Endothelial cell of umbilical vein (primary cell): ENCODE data around the gene MED13.

Source experiments
- CTCF ChIP-seq, 2 donors: IDR thresholded peaks; 1 replicate in 1 of 2; 2 replicates in 1 of 2; pipeline ENCODE4 v1.5.1; 2011; ENCODE audit warnings: low read length in 2 of 2, mild to moderate bottlenecking in 2 of 2, moderate library complexity in 2 of 2, control low read depth in 1 of 2, inconsistent platforms in 1 of 2, low read depth in 1 of 2; ENCODE audit not compliant: insufficient read depth in 1 of 2; ENCODE audit errors: extremely low read depth in 1 of 2
- EZH2 ChIP-seq: IDR thresholded peaks from 2 replicates; pipeline ENCODE4 v1.6.1; 2012; ENCODE audit warnings: borderline replicate concordance, low read depth, mild to moderate bottlenecking, moderate library complexity, low read length, inconsistent platforms; ENCODE audit not compliant: severe bottlenecking
- FOS ChIP-seq: IDR thresholded peaks from 2 replicates; pipeline ENCODE4 v1.6.1; 2011; ENCODE audit warnings: mild to moderate bottlenecking, low read length, moderate library complexity, borderline replicate concordance; ENCODE audit not compliant: insufficient read depth
- GATA2 ChIP-seq: IDR thresholded peaks from 2 replicates; pipeline ENCODE4 v1.7.0; 2011; ENCODE audit warnings: low read depth, mild to moderate bottlenecking, moderate library complexity, mixed read lengths, low read length; ENCODE audit not compliant: insufficient read length, insufficient read depth
- JUN ChIP-seq: IDR thresholded peaks from 2 replicates; pipeline ENCODE4 v1.6.1; 2011; ENCODE audit warnings: borderline replicate concordance, low read depth; ENCODE audit not compliant: insufficient read length, insufficient read depth
- MAX ChIP-seq: IDR thresholded peaks from 2 replicates; pipeline ENCODE4 v1.6.1; 2011; ENCODE audit not compliant: insufficient read depth, insufficient read length
- MYC ChIP-seq: IDR thresholded peaks from one replicate; pipeline ENCODE4 v1.6.1; 2011; ENCODE audit warnings: mild to moderate bottlenecking, low read depth, low read length
- POLR2A ChIP-seq: IDR thresholded peaks from 2 replicates; pipeline ENCODE4 v1.6.1; 2012; ENCODE audit warnings: low read depth, mild to moderate bottlenecking, control low read depth, low read length
- POLR2AphosphoS5 ChIP-seq: IDR thresholded peaks from 2 replicates; pipeline ENCODE4 v1.6.1; 2012; ENCODE audit warnings: low read depth, mild to moderate bottlenecking, control low read depth, low read length, moderate library complexity; ENCODE audit not compliant: insufficient read depth

GRCh38 chr17:61947367-61948078 lies 117.6 kb downstream of the MED13 start:
- TF ChIP-seq CTCF (IDR thresholded peaks at IDR 0.05; ENCODE audit: extremely low read depth in 1 of 2, insufficient read depth in 1 of 2, low read depth in 1 of 2, low read length in 2 of 2) = no peak
- TF ChIP-seq POLR2A = no peak
- TF ChIP-seq POLR2AphosphoS5 = no peak
- no peak for TF ChIP-seq EZH2
- TF ChIP-seq FOS = no peak
- no peak for TF ChIP-seq MYC
- TF ChIP-seq GATA2 = no peak
- TF ChIP-seq JUN = no peak
- TF ChIP-seq MAX = no peak
